T-helper 17 cell (primary cell): ENCODE results near the gene ANKMY1. TPM values are rescaled to one million over a fixed set of nuclear protein-coding genes. Genes with fewer than 3 reads are reported as not detected.
"Not testable (repeated sequence)": the region's sequence is repeated elsewhere in the genome, so short reads cannot be mapped to it uniquely, and the experiment has no call there.

ENCODE experiments used
- ATAC-seq: fragments of 150-1000 bp; cut with Tn5 transposase; 2 replicates; pipeline ENCODE4 v1.10.0; 2021; ENCODE audit warnings: mild to moderate bottlenecking, moderate library complexity
- DNase-seq, 3 donors: peaks; one replicate each; pipeline versions ENCODE4 v3.0.0 to v3.0.0-alpha.2; 2020 to 2021
- H3K9me3 ChIP-seq: one replicate; pipeline ENCODE4 v1.7.0; 2013; ENCODE audit warnings: low read length, mild to moderate bottlenecking; ENCODE audit not compliant: control insufficient read depth, poor library complexity, severe bottlenecking
- H3K27ac Mint-ChIP-seq: one replicate; pipeline ENCODE4 v1.8.0; 2022; ENCODE audit warnings: mild to moderate bottlenecking, moderate library complexity, mixed read lengths
- H3K27me3 Mint-ChIP-seq: one replicate; pipeline ENCODE4 v1.8.0; 2022; ENCODE audit warnings: mixed read lengths
- H3K36me3 Mint-ChIP-seq: one replicate; pipeline ENCODE4 v1.8.0; 2022; ENCODE audit warnings: low read depth, mixed read lengths
- H3K4me1 Mint-ChIP-seq: one replicate; pipeline ENCODE4 v1.8.0; 2022; ENCODE audit warnings: mild to moderate bottlenecking, mixed read lengths
- H3K4me3 Mint-ChIP-seq: one replicate; pipeline ENCODE4 v1.8.0; 2022; ENCODE audit warnings: mild to moderate bottlenecking, moderate library complexity, mixed read lengths
- total RNA-seq, 4 donors: library from RNA in 2 of 4; stranded (reverse) in 2 of 4; gene quantifications; one replicate each; pipeline ENCODE4 v1.2.3 and lab custom pipeline; 2022 to 2026

Gene ANKMY1
- total RNA-seq, 2 donors from 2014 or later: 34.6 to 42.6 TPM

- H3K27me3 Mint-ChIP-seq, H3K9me3 ChIP-seq, DNase-seq, H3K27ac Mint-ChIP-seq, H3K4me1 Mint-ChIP-seq, H3K4me3 Mint-ChIP-seq, ATAC-seq: not testable (repeated sequence)
- H3K36me3 Mint-ChIP-seq: peaks cover 16% of the 10 kb centered on the region
Measured at GRCh38 chr2:240494942-240495341, 62.8 kb downstream of the ANKMY1 start.

GRCh38 chr2:240494194-240494793 lies 63.5 kb downstream of the ANKMY1 start:
- peaks cover 16% of the 10 kb centered on the region for H3K36me3 Mint-ChIP-seq
- H3K4me1 Mint-ChIP-seq: no peaks in the 10 kb centered on the region
- ATAC-seq: no peak
- H3K27ac Mint-ChIP-seq: no peak overlapping the region
- H3K27me3 Mint-ChIP-seq: no peaks in the 10 kb centered on the region
- peaks cover 6% of the 10 kb centered on the region for H3K9me3 ChIP-seq
- H3K4me3 Mint-ChIP-seq: no peak overlapping the region
- no peak for DNase-seq

DNA sequence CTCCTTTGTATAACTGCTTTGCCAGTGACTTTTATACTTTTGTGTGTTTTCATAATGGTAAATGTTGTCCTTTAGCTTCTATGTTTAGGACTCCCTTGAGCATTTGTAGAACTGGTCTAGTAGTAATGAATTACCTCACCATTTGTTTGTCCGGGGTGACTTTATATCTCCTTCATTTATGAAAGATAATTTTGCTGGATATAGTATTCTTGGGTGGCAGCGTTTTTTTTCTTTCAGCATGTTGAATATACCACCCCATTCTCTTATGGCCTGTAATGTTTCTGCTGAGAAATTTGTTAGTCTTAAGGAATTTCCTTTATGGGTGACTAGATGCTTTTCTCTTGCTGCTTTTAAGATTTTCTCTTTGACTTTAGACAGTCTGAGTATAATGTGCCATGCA lies 66.3 kb downstream of the ANKMY1 start:
- peaks cover 13% of the 10 kb centered on the region for H3K9me3 ChIP-seq
- H3K4me3 Mint-ChIP-seq: no peak overlapping the region
- peaks cover 6% of the 10 kb centered on the region for H3K36me3 Mint-ChIP-seq

GRCh38 chr2:240482141-240482540 lies 75.6 kb downstream of the ANKMY1 start:
- Mint-ChIP-seq H3K36me3 (no peaks in the 10 kb centered on the region), H3K27me3 (no peaks in the 10 kb centered on the region), H3K4me1 (peaks cover 3% of the 10 kb centered on the region), H3K4me3 (no peak overlapping the region), H3K27ac (no peak overlapping the region)
- ATAC-seq (no peak), DNase-seq (no peak)
- H3K9me3 ChIP-seq: no peaks in the 10 kb centered on the region

More for the DNA sequence above, 66.3 kb downstream of the ANKMY1 start:
- Mint-ChIP-seq H3K27ac (no peak overlapping the region), H3K27me3 (no peaks in the 10 kb centered on the region), H3K4me1 (no peaks in the 10 kb centered on the region)
- ATAC-seq (no peak), DNase-seq (no peak)

GRCh38 chr2:240481720-240482119 lies 76.1 kb downstream of the ANKMY1 start:
- ATAC-seq (no peak), DNase-seq (no peak)
- Mint-ChIP-seq H3K27me3 (no peaks in the 10 kb centered on the region), H3K27ac (no peak overlapping the region), H3K4me3 (no peak overlapping the region), H3K36me3 (no peaks in the 10 kb centered on the region), H3K4me1 (peaks cover 3% of the 10 kb centered on the region)
- no peaks in the 10 kb centered on the region for H3K9me3 ChIP-seq

- H3K9me3 ChIP-seq: no peaks in the 10 kb centered on the region
- Mint-ChIP-seq H3K27ac (no peak overlapping the region), H3K4me3 (no peak overlapping the region), H3K4me1 (peaks cover 3% of the 10 kb centered on the region), H3K27me3 (no peaks in the 10 kb centered on the region), H3K36me3 (no peaks in the 10 kb centered on the region)
- no peak for ATAC-seq
- no peak for DNase-seq
Measured at GRCh38 chr2:240480834-240481623, 76.8 kb downstream of the ANKMY1 start.

GRCh38 chr2:240479111-240479501 lies 78.7 kb downstream of the ANKMY1 start:
- no peak for DNase-seq
- no peaks in the 10 kb centered on the region for H3K27me3 Mint-ChIP-seq
- no peak overlapping the region for H3K4me3 Mint-ChIP-seq
- ATAC-seq: no peak
- H3K27ac Mint-ChIP-seq: no peak overlapping the region
- H3K36me3 Mint-ChIP-seq: no peaks in the 10 kb centered on the region
- no peaks in the 10 kb centered on the region for H3K9me3 ChIP-seq
- H3K4me1 Mint-ChIP-seq: peaks cover 3% of the 10 kb centered on the region

GRCh38 chr2:240478346-240479110 lies 79.3 kb downstream of the ANKMY1 start:
- Mint-ChIP-seq H3K4me1 (peaks cover 3% of the 10 kb centered on the region), H3K27me3 (no peaks in the 10 kb centered on the region), H3K4me3 (no peak overlapping the region), H3K36me3 (no peaks in the 10 kb centered on the region), H3K27ac (no peak overlapping the region)
- DNase-seq (no peak), ATAC-seq (no peak)
- H3K9me3 ChIP-seq: no peaks in the 10 kb centered on the region

- no peak for DNase-seq
- no peak overlapping the region for H3K4me3 Mint-ChIP-seq
- H3K36me3 Mint-ChIP-seq: no peaks in the 10 kb centered on the region
- peaks cover 2% of the 10 kb centered on the region for H3K4me1 Mint-ChIP-seq
- H3K27ac Mint-ChIP-seq: no peak overlapping the region
- H3K27me3 Mint-ChIP-seq: no peaks in the 10 kb centered on the region
- no peak for ATAC-seq
- no peaks in the 10 kb centered on the region for H3K9me3 ChIP-seq
Measured at GRCh38 chr2:240477916-240478315, 79.9 kb downstream of the ANKMY1 start.

DNA sequence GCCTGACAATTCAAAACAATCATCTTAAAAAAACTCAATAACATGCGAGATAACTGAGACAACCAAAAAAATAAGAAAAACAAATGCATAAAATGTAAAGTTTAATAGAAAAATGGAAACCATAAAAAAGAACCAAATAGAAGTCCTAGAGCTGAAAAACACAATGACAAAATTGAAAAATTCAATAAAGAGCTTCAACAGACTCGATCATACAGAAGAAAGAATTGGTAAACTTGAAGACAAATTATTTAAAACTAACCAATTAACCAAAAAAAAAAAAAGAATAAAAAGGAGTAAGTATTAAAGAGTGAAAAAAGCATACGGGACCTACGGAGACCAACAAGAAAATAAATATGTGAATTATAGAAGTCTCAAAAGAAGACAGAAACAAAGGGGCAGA lies 84.6 kb downstream of the ANKMY1 start:
- Mint-ChIP-seq H3K36me3 (no peaks in the 10 kb centered on the region), H3K4me3 (no peak overlapping the region), H3K27ac (no peak overlapping the region)

GRCh38 chr2:240472078-240472790 lies 85.6 kb downstream of the ANKMY1 start:
- Mint-ChIP-seq H3K4me1 (no peaks in the 10 kb centered on the region), H3K36me3 (no peaks in the 10 kb centered on the region), H3K27me3 (no peaks in the 10 kb centered on the region), H3K27ac (no peak overlapping the region), H3K4me3 (no peak overlapping the region)
- ATAC-seq (no peak), DNase-seq (no peak)
- no peaks in the 10 kb centered on the region for H3K9me3 ChIP-seq

More for the DNA sequence above, 84.6 kb downstream of the ANKMY1 start:
- no peak for ATAC-seq
- no peaks in the 10 kb centered on the region for H3K4me1 Mint-ChIP-seq
- DNase-seq: no peak
- no peaks in the 10 kb centered on the region for H3K27me3 Mint-ChIP-seq
- H3K9me3 ChIP-seq: no peaks in the 10 kb centered on the region

GRCh38 chr2:240469740-240470139 lies 88.0 kb downstream of the ANKMY1 start:
- H3K4me3 Mint-ChIP-seq: no peak overlapping the region
- no peaks in the 10 kb centered on the region for H3K36me3 Mint-ChIP-seq
- no peaks in the 10 kb centered on the region for H3K4me1 Mint-ChIP-seq
- DNase-seq (no peak), ATAC-seq (no peak)
- no peaks in the 10 kb centered on the region for H3K27me3 Mint-ChIP-seq
- H3K27ac Mint-ChIP-seq: no peak overlapping the region
- H3K9me3 ChIP-seq: no peaks in the 10 kb centered on the region

DNA sequence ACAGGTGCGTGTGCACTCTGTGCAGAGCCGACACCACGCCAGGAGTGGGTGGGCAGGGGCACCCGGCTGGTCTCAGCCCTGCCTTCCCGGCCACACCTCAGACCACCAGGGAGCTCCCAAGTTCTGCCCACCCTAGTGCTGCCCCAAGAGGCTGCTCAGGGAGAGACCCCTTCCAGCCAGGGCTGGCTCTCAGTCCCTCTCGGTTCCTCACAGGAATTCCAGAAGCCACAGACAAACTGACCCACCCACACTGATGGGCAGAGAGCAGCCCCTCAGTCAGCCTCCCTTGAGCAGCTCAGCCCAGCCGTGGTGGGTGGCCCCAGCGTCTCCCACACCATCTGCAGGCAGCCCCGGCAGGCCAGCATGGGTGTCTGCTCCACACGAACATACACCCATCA lies 88.5 kb downstream of the ANKMY1 start:
- no peak overlapping the region for H3K4me3 Mint-ChIP-seq
- H3K4me1 Mint-ChIP-seq: no peaks in the 10 kb centered on the region
- no peaks in the 10 kb centered on the region for H3K27me3 Mint-ChIP-seq
- ATAC-seq (no peak), DNase-seq (no peak)
- H3K9me3 ChIP-seq: no peaks in the 10 kb centered on the region
- no peaks in the 10 kb centered on the region for H3K36me3 Mint-ChIP-seq
- no peak overlapping the region for H3K27ac Mint-ChIP-seq
